ENCODE measurements around the gene PNISR.

The PNISR gene

GRCh38 chr6:99422912-99423311 is 2.2 kb downstream of the PNISR start:
- peaks cover 12% of the 10 kb centered on the region for H3K36me3 Mint-ChIP-seq
- H3K4me3 Mint-ChIP-seq, result peak overlapping the region; percentile 97
- H3K27ac Mint-ChIP-seq, result no peak overlapping the region
- no peaks in the 10 kb centered on the region for H3K27me3 Mint-ChIP-seq
- H3K4me1 Mint-ChIP-seq (ENCODE audit: low read depth), result peaks cover 75% of the 10 kb centered on the region
- H3K9me3 Mint-ChIP-seq (ENCODE audit: low read depth), result no peaks in the 10 kb centered on the region

GRCh38 chr6:99416892-99417767 is 8.0 kb downstream of the PNISR start:
- Mint-ChIP-seq H3K27ac (peak overlapping the region; percentile 73), H3K4me3 (peak overlapping the region; percentile 50), H3K27me3 (no peaks in the 10 kb centered on the region), H3K9me3 (ENCODE audit: low read depth) (no peaks in the 10 kb centered on the region), H3K36me3 (peaks cover 3% of the 10 kb centered on the region), H3K4me1 (ENCODE audit: low read depth) (peaks cover 74% of the 10 kb centered on the region)

DNA sequence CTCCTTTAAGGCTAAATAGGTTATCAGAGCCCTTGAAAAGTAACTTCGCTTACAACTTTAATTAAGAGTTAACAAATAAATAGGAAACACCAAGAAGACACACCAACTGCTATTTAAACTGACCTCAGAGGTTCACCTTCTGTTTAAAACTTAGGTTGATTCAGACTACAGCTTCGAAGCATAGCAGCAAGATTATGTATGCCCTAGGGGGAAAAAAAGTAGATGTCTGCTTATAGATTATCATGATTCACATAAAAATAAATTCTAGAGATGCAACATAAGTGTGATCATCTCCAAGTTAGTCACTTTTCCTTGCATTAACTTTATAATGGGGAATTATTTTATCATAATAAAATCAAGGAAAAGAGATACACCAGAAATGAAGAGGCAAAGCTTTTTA is 8.9 kb downstream of the PNISR start:
- Mint-ChIP-seq H3K27ac (peak overlapping the region; percentile 38), H3K9me3 (ENCODE audit: low read depth) (no peaks in the 10 kb centered on the region), H3K4me1 (ENCODE audit: low read depth) (peaks cover 72% of the 10 kb centered on the region), H3K27me3 (no peaks in the 10 kb centered on the region), H3K4me3 (peak overlapping the region; percentile 23), H3K36me3 (peaks cover under 1% of the 10 kb centered on the region)

- Mint-ChIP-seq H3K27me3 (no peaks in the 10 kb centered on the region), H3K27ac (peak overlapping the region; percentile 50), H3K9me3 (ENCODE audit: low read depth) (no peaks in the 10 kb centered on the region), H3K36me3 (no peaks in the 10 kb centered on the region), H3K4me3 (no peak overlapping the region), H3K4me1 (ENCODE audit: low read depth) (peaks cover 70% of the 10 kb centered on the region)
Observed at GRCh38 chr6:99415446-99415845, 9.7 kb downstream of the PNISR start.

DNA sequence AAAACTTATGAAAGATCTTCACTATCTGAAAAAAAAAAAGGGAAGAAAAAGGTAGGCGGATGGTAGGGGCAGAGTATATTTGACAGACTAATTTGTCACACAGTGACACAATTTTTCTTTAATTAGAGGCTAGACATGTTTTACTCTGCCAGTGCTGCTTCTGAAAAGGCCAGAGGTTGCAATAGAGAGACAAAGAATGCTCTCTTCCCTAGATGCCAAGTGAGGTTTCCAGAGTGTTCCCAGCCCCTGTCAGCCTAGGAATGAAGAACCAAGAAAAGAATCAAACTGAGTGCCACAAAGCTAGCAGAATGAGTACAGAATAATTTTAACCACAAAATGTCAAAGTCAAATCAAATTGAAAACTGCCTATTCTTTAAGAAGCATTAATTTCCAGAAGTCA is 13.0 kb downstream of the PNISR start:
- peaks cover 3% of the 10 kb centered on the region for H3K36me3 Mint-ChIP-seq
- peak overlapping the region; percentile 77 for H3K27ac Mint-ChIP-seq
- H3K4me1 Mint-ChIP-seq (ENCODE audit: low read depth), result peaks cover 46% of the 10 kb centered on the region
- peak overlapping the region; percentile 3 for H3K4me3 Mint-ChIP-seq
- no peaks in the 10 kb centered on the region for H3K27me3 Mint-ChIP-seq
- no peaks in the 10 kb centered on the region for H3K9me3 Mint-ChIP-seq (ENCODE audit: low read depth)

GRCh38 chr6:99409672-99410071 is 15.4 kb downstream of the PNISR start:
- H3K27ac Mint-ChIP-seq, result no peak overlapping the region
- no peaks in the 10 kb centered on the region for H3K9me3 Mint-ChIP-seq (ENCODE audit: low read depth)
- no peak overlapping the region for H3K4me3 Mint-ChIP-seq
- no peaks in the 10 kb centered on the region for H3K27me3 Mint-ChIP-seq
- peaks cover 5% of the 10 kb centered on the region for H3K36me3 Mint-ChIP-seq
- H3K4me1 Mint-ChIP-seq (ENCODE audit: low read depth), result peaks cover 34% of the 10 kb centered on the region

GRCh38 chr6:99407076-99407475 is 18.0 kb downstream of the PNISR start:
- H3K4me1 Mint-ChIP-seq (ENCODE audit: low read depth), result peaks cover 14% of the 10 kb centered on the region
- H3K36me3 Mint-ChIP-seq, result peaks cover 5% of the 10 kb centered on the region
- no peak overlapping the region for H3K4me3 Mint-ChIP-seq
- no peaks in the 10 kb centered on the region for H3K9me3 Mint-ChIP-seq (ENCODE audit: low read depth)
- H3K27me3 Mint-ChIP-seq, result no peaks in the 10 kb centered on the region
- peak overlapping the region; percentile 17 for H3K27ac Mint-ChIP-seq

GRCh38 chr6:99402448-99402847 is 22.7 kb downstream of the PNISR start:
- H3K4me3 Mint-ChIP-seq, result no peak overlapping the region
- H3K9me3 Mint-ChIP-seq (ENCODE audit: low read depth), result no peaks in the 10 kb centered on the region
- no peaks in the 10 kb centered on the region for H3K27me3 Mint-ChIP-seq
- H3K36me3 Mint-ChIP-seq, result peaks cover 4% of the 10 kb centered on the region
- peak overlapping the region; percentile 75 for H3K27ac Mint-ChIP-seq
- peaks cover 3% of the 10 kb centered on the region for H3K4me1 Mint-ChIP-seq (ENCODE audit: low read depth)

DNA sequence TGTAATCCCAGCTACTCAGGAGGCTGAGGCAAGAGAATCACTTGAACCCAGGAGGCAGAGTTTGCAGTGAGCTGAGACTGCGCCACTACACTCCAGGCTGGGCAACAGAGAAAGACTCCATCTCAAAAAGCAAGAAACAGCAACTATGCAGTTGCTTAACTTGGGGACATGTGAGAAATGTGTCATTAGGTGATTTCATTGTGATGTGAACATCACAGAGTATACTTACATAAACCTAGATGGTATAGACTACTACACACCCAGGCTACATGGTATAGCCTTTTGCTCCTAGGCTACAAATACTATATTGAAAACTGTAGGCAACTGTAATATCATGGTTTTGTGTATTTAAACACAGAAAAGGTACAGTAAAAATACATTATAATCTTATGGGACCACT is 27.8 kb downstream of the PNISR start:
- Mint-ChIP-seq H3K4me1 (ENCODE audit: low read depth) (peaks cover 17% of the 10 kb centered on the region), H3K27me3 (no peaks in the 10 kb centered on the region), H3K36me3 (no peaks in the 10 kb centered on the region), H3K9me3 (ENCODE audit: low read depth) (no peaks in the 10 kb centered on the region), H3K27ac (no peak overlapping the region), H3K4me3 (no peak overlapping the region)

DNA sequence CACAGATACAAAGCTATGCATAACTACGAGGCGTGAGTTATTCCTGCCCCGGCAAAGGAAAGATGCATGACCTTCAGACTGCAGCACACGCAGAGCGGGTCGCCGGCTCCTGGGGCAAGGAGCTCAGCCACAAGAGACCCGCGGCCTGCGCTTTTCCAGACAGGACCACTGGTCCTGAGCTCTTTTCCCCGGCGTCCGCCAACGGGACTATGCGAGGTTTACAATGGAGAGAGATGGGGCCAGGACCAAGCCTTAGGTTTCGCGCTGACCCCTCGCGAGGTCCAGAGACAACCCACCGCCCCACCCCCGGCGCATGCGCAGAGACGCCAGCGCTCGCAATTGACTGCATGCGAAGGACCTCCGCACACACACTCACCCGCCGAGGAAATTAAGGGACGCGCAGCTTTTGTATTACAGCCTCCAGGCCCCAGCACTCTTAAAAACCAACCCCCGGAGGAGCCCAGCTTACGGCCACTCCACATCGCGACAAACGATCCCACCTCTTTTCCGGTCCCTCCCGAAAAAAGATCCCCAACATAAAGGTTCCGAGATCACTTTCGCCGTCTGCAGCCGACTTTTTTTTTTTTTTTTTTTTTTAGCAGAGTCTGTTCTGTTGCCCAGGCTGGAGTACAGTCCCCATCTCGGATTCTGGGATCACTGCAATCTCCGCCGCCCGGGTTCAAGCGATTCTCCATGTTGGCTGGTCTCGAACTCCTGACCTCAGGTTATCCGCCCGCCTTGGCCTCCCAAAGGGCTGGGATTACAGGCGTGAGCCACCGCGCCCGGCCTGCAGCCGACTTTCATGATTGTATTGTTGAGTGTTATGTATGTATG is 31.2 kb downstream of the PNISR start, which contains the start of gene COQ3:
TSS of gene COQ3 (minus strand) at position 498 of the 834 bp plus-strand sequence. CDS start at position 482, 16 bp downstream.
- peak within 1 kb of the TSS; percentile 95 for H3K4me3 Mint-ChIP-seq
- no peaks in the 10 kb centered on the region for H3K27me3 Mint-ChIP-seq
- peak within 1 kb of the TSS; percentile 93 for H3K27ac Mint-ChIP-seq
- no peaks in the 10 kb centered on the region for H3K9me3 Mint-ChIP-seq (ENCODE audit: low read depth)
- H3K4me1 Mint-ChIP-seq (ENCODE audit: low read depth), result peaks cover 19% of the 10 kb centered on the region
- no peaks in the 10 kb centered on the region for H3K36me3 Mint-ChIP-seq

DNA sequence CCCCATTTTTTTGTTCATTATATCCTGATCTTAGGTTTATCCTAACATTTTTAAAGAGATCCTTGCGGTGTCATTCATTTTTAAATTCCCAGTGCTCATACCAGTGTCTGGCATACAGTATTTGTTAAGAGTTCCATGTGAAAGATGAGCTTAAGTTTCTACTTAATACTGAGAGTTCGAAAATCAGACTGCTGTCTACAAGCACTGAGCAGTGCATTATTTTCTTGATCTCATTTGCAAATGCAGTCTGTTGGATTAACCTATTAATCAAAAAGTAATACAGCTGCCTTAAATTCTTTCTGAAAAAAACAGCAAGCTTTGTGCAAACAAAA is 31.8 kb downstream of the PNISR start:
- no peaks in the 10 kb centered on the region for H3K9me3 Mint-ChIP-seq (ENCODE audit: low read depth)
- H3K27ac Mint-ChIP-seq, result peak overlapping the region; percentile 93
- peaks cover 19% of the 10 kb centered on the region for H3K4me1 Mint-ChIP-seq (ENCODE audit: low read depth)
- peak overlapping the region; percentile 95 for H3K4me3 Mint-ChIP-seq
- no peaks in the 10 kb centered on the region for H3K36me3 Mint-ChIP-seq
- H3K27me3 Mint-ChIP-seq, result no peaks in the 10 kb centered on the region

DNA sequence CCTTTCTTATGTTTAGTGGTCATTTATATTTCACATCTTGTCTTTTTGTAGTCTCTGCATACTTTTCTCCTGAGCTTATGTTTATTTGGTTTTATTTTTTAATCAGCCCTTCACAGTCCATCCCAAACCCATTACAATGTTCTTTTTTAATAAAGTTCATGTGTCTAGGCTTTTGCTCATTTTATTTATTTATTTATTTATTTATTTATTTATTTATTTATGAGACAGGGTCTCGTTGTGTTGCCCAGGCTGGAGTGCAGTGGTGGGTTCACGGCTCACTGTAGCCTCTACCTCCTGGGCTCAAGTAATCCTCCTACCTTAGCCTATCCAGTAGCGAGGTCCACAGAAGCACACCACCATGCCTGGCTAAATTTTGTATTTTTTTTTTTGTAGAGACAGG is 34.2 kb downstream of the PNISR start:
- Mint-ChIP-seq H3K27me3 (no peaks in the 10 kb centered on the region), H3K4me3 (no peak overlapping the region), H3K9me3 (ENCODE audit: low read depth) (no peaks in the 10 kb centered on the region), H3K4me1 (ENCODE audit: low read depth) (peaks cover 21% of the 10 kb centered on the region), H3K27ac (no peak overlapping the region), H3K36me3 (no peaks in the 10 kb centered on the region)

DNA sequence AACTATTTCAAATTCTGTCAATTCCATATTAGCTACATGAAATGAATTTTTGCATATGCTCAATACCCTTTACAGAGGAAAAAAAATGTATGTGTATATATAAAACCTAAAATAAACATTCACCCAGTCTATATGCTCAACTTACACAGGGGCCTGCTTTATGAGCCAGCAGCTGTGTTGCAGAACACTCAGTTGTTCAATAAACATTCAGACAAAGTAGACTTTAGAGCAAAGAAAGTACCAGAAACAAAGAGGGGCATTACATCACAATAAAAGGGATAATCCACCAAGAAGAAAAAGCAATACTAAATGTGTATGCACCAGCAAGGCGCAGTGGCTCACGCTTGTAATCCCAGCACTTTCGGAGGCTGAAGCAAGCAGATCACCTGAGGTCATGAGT is 40.6 kb downstream of the PNISR start:
- H3K4me3 Mint-ChIP-seq, result no peak overlapping the region
- H3K27ac Mint-ChIP-seq, result no peak overlapping the region
- H3K36me3 Mint-ChIP-seq, result no peaks in the 10 kb centered on the region
- peaks cover 5% of the 10 kb centered on the region for H3K4me1 Mint-ChIP-seq (ENCODE audit: low read depth)
- H3K27me3 Mint-ChIP-seq, result no peaks in the 10 kb centered on the region
- no peaks in the 10 kb centered on the region for H3K9me3 Mint-ChIP-seq (ENCODE audit: low read depth)

DNA sequence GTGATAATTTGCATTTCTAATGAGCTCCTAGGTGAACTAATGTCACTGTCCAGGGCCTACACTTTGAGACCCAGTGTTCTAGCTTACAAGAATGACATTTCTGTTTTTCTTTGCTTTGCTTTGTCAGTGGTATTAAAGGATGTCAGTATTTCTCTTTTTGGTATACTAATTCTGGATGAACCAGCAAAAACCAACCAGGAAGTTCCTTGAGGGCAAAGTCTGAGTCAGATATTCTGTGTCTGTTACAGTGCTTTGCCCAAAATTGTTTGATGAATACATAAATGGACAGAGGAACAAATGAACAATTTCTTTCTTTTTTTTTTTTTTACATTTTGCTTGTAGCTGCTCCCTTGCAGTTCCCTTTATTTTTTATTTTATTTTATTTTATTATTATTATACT is 46.5 kb downstream of the PNISR start:
- H3K9me3 Mint-ChIP-seq (ENCODE audit: low read depth), result no peaks in the 10 kb centered on the region

DNA sequence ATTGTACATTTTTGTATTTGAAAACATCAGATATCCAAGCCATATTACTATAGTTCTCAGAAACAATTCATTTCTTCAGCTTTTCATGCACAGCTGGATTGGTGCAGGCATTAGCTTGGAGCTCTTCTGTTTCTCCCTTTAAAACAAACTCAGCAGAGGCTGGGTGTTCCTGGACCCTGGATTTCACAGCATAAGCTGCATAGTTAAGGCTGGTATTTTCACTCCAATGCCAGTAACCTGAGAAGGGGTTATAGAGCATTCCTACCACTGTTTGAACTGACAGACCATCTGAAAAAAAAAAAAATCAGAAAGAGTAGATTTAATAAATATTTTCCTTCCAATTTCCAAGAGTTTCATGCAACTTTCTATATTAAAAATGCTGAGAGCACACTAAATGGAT is 55.6 kb downstream of the PNISR start:
- Mint-ChIP-seq H3K4me3 (no peak overlapping the region), H3K4me1 (ENCODE audit: low read depth) (no peaks in the 10 kb centered on the region), H3K27ac (no peak overlapping the region), H3K36me3 (peaks cover 4% of the 10 kb centered on the region), H3K27me3 (no peaks in the 10 kb centered on the region), H3K9me3 (ENCODE audit: low read depth) (no peaks in the 10 kb centered on the region)

More for the DNA sequence above, 46.5 kb downstream of the PNISR start:
- Mint-ChIP-seq H3K36me3 (peaks cover 5% of the 10 kb centered on the region), H3K4me1 (ENCODE audit: low read depth) (no peaks in the 10 kb centered on the region), H3K27me3 (no peaks in the 10 kb centered on the region), H3K4me3 (no peak overlapping the region), H3K27ac (no peak overlapping the region)
